Measurements from ENCODE around the gene ZNF358.

GRCh38 chr19:7542556-7543348 is 26.8 kb downstream of the ZNF358 start:
- TF ChIP-seq CTCF (IDR thresholded peaks at IDR 0.05) (no peak), POLR2AphosphoS5 (IDR thresholded peaks at IDR 0.05) (no peak)

Data from breast epithelium (tissue), 3 donors.